Activated naive CD4-positive, alpha-beta T cell treated with anti-CD3 and anti-CD28 coated beads, Interleukin-2, amount 50 U/mL, for 24 hours (primary cell): ENCODE results near the gene IFITM2.
A peak's percentile ranks its signal among the peaks of the same experiment; 100 is the strongest.
"Not testable (repeated sequence)": the region's sequence is repeated elsewhere in the genome, so short reads cannot be mapped to it uniquely, and the experiment has no call there.

Experiments
- H3K27ac Mint-ChIP-seq: one replicate; pipeline ENCODE4 v1.8.0; 2021; ENCODE audit warnings: mild to moderate bottlenecking, mixed read lengths
- H3K27me3 Mint-ChIP-seq: one replicate; pipeline ENCODE4 v1.8.0; 2021; ENCODE audit warnings: mixed read lengths
- H3K36me3 Mint-ChIP-seq: one replicate; pipeline ENCODE4 v1.8.0; 2021; ENCODE audit warnings: mixed read lengths
- H3K4me1 Mint-ChIP-seq: one replicate; pipeline ENCODE4 v1.8.0; 2021; ENCODE audit warnings: mixed read lengths
- H3K4me3 Mint-ChIP-seq: one replicate; pipeline ENCODE4 v1.8.0; 2021; ENCODE audit warnings: mild to moderate bottlenecking, mixed read lengths
- H3K9me3 Mint-ChIP-seq: one replicate; pipeline ENCODE4 v1.8.0; 2021; ENCODE audit warnings: mixed read lengths

IFITM2 gene

DNA sequence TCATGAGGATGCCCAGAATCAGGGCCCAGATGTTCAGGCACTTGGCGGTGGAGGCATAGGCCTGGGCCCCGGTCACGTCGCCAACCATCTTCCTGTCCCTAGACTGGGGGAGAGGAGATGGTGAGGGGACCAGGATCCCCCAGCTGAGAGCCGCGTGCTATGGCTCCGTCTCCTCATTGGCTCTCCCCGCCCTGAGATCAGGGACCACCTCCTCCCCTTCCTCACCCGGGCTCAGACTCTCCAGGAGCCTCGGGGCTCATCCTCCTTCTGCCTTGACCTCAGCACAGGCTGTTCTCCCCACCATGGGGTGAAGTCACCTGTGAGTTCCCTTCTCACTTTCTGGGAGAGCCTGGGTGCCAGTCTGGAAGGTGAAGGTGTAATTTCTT is 12.3 kb downstream of the IFITM2 start:
- not testable (repeated sequence) for H3K36me3 Mint-ChIP-seq, H3K9me3 Mint-ChIP-seq, H3K27me3 Mint-ChIP-seq
- peak overlapping the region; percentile 90 for H3K4me3 Mint-ChIP-seq
- H3K4me1 Mint-ChIP-seq: peaks cover 52% of the 10 kb centered on the region
- peak overlapping the region; percentile 97 for H3K27ac Mint-ChIP-seq

DNA sequence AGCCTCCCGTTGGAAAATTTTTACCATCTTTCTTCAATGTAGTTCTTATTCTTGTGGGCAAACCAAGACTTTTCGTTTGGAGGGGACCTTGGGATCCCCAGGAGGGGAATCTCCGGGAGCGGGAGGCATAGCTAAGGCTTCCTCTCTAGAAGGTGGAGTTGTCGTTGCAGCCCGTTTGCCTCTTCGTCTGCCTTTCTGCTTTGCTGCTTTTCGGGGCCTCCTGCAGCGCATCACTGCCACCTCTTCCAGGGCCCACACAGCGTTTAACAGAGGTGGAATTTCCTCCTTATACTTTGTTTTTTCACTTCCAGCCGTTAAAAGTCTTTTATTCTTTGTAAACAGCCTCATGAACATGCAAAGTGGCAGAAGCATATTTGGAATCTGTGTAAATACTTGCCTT is 16.5 kb downstream of the IFITM2 start:
- Mint-ChIP-seq H3K27ac (peak overlapping the region; percentile 68), H3K36me3 (no peaks in the 10 kb centered on the region), H3K4me3 (peak overlapping the region; percentile 23), H3K4me1 (peaks cover 63% of the 10 kb centered on the region), H3K9me3 (no peaks in the 10 kb centered on the region), H3K27me3 (no peaks in the 10 kb centered on the region)

DNA sequence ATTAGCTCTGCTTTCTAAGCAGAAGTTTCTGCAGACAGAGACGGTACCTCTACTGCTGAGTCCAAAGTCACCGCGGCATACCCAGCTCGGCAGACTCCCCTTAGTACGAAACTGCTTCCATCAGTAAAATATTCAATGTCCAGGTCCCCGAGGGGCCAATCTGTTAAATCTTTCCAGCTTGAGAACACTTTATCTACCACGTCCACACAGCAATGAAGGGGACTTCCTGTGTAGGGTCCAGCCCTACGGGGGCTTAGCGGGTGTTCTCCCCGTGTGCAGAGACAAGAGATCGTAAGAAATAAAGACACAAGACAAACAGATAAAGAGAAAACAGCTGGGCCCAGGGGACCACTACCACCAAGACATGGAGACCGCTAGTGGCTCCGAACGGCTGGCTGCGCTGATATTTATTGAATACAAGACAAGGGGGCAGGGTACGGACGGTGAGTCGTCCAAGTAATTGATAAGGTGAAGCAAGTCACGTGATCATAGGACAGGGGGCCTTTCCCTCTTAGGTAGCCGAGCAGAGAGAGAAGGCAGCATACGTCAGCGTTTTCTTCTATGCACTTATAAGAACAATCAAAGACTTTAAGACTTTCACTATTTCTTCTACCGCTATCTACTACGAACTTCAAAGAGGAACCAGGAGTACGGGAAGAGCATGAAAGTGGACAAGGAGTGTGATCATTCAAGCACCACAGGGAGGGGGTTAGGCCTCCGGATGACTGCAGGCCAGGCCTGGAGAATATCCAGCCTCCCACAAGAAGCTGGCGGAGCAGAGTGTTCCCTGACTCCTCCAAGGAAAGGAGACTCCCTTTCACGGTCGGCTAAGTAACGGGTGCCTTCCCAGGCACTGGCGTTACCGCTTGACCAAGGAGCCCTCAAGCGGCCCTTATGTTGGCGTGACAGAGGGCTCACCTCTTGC is 17.2 kb downstream of the IFITM2 start:
- not testable (repeated sequence) for H3K9me3 Mint-ChIP-seq, H3K36me3 Mint-ChIP-seq, H3K27me3 Mint-ChIP-seq
- Mint-ChIP-seq H3K4me3 (peak overlapping the region; percentile 23), H3K27ac (peak overlapping the region; percentile 68), H3K4me1 (peaks cover 65% of the 10 kb centered on the region)

DNA sequence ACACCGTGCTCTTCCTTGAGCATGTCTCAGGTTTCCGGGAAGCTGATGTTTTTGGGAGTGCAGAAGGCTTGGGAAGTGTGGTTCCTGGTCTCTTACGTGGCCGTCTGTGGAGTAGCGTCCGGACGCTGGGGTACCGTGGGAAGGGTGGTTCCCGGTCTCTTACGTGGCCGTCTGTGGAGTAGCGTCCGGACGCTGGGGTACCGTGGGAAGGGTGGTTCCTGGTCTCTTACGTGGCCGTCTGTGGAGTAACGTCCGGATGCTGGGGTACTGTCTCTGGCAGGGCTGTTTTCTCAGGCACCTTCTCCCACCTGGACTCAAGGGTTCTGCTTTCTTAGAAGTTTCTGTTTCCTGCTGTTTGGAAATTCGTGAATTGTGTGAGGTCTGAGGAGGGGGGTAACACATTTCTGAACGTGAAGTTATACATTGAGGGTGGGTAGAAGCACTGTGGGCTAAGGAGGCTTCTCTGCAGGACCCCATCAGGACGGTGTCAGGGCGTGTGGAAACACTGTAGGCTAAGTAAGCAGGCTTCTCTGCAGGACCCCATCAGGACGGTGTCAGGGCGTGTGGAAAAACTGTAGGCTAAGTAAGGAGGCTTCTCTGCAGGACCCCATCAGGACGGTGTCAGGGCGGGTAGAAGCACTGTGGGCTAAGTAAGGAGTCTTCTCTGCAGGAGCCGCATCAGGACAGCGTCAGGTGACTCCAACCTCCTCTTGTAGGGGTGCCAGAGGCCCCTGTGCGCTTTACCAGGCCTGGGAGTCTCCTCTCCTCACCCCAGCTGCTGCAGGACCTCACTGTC is 18.4 kb downstream of the IFITM2 start:
- peaks cover 66% of the 10 kb centered on the region for H3K4me1 Mint-ChIP-seq
- H3K36me3 Mint-ChIP-seq: no peaks in the 10 kb centered on the region
- no peaks in the 10 kb centered on the region for H3K9me3 Mint-ChIP-seq
- H3K27ac Mint-ChIP-seq: peak overlapping the region; percentile 95
- H3K4me3 Mint-ChIP-seq: peak overlapping the region; percentile 27
- H3K27me3 Mint-ChIP-seq: no peaks in the 10 kb centered on the region

DNA sequence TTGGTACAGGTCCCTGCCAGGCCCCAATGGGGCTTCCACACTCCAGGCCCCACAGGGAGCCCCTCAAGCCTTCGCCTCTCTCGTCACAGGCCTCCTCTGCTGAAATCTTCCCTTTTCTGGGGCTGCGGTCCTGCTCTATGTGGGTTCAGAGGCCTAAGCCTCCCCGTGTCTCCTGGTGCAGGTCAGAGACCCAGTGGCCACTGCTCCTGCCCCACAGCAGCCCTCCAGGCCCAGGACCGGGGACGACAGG is 18.9 kb downstream of the IFITM2 start:
- peak overlapping the region; percentile 39 for H3K4me3 Mint-ChIP-seq
- H3K27ac Mint-ChIP-seq: peak overlapping the region; percentile 95
- no peaks in the 10 kb centered on the region for H3K36me3 Mint-ChIP-seq
- H3K4me1 Mint-ChIP-seq: peaks cover 72% of the 10 kb centered on the region
- H3K9me3 Mint-ChIP-seq: no peaks in the 10 kb centered on the region
- H3K27me3 Mint-ChIP-seq: no peaks in the 10 kb centered on the region

DNA sequence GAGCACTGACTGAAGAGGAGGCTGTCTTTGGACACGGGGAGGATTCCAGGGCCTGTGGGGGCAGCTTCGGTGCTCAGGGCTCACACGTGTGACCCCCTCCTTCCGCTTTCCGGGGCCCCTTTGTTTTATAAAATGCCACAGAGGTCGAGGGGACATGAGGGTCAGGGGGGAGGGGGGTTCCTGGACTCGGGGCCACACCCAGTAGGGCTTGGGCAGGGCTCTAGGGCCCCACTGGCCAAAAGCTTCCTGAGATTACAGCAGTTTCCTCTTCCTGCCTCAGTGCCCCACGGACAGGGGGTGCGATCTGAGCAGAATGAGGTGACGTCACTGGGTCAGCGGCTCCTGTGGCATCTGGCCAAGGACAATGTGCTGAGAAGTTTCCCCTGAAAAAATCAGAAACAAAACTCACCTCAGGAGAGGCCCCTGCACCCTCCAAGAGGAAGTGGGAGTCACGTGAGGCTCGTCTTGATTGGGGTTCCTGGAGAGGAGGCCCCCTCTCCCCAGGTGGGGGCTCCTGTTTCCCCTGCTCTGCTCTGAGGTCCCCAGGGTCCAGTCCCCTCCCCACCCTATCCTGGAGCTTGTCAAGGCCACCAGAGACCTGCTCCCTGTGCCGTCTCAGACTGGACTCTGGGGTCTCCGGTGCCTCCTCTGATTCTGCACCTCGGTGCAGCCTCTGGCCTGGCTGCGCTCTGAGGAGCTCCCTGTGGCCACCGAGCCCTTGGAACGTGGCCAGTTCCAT is 19.4 kb downstream of the IFITM2 start:
- Mint-ChIP-seq H3K36me3 (no peaks in the 10 kb centered on the region), H3K4me1 (peaks cover 77% of the 10 kb centered on the region), H3K9me3 (no peaks in the 10 kb centered on the region), H3K27me3 (no peaks in the 10 kb centered on the region), H3K27ac (peak overlapping the region; percentile 95), H3K4me3 (peak overlapping the region; percentile 68)

DNA sequence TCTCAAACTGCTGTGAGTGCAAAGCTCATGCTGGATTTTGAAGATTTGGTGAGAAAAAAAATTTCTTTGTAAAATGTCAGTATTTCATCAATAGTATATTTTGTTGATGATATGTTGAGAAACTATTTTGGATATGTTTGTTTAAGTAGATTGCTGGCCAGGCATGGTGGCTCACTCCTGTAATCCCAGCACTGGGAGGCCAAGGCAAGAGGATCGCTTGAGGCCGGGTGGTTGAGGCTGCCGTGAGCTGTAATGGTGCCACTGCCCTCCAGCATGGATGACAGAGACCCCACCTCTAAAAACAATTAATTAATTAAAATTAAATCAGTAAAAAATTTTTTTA is 19.9 kb downstream of the IFITM2 start:
- Mint-ChIP-seq H3K9me3 (no peaks in the 10 kb centered on the region), H3K4me1 (peaks cover 78% of the 10 kb centered on the region), H3K4me3 (peak overlapping the region; percentile 68)

DNA sequence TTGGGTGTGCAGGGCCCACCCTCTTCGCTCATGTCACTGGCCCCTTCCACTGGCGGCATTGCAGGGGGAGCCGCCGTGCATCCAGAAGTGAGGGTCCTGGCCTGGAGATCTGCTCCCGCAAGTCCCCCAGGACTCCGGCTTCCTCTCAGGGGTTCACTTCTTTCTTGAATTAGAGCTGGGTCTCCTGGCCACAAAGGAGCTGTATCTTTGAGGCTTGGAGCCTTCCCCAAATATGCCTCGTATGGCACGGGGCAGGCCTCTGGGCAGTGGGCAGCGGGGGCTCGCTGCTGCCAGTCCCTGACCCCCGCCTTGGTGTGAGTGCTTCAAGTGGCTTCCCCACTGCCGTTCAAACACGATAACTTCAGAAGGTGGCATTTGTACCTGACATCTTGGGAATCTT is 20.4 kb downstream of the IFITM2 start:
- Mint-ChIP-seq H3K4me3 (no peak overlapping the region), H3K27ac (peak overlapping the region; percentile 59), H3K4me1 (peaks cover 81% of the 10 kb centered on the region), H3K27me3 (no peaks in the 10 kb centered on the region), H3K36me3 (no peaks in the 10 kb centered on the region), H3K9me3 (no peaks in the 10 kb centered on the region)

More for the DNA sequence above, 19.9 kb downstream of the IFITM2 start:
- H3K36me3 Mint-ChIP-seq: no peaks in the 10 kb centered on the region
- no peaks in the 10 kb centered on the region for H3K27me3 Mint-ChIP-seq
- peak overlapping the region; percentile 88 for H3K27ac Mint-ChIP-seq

DNA sequence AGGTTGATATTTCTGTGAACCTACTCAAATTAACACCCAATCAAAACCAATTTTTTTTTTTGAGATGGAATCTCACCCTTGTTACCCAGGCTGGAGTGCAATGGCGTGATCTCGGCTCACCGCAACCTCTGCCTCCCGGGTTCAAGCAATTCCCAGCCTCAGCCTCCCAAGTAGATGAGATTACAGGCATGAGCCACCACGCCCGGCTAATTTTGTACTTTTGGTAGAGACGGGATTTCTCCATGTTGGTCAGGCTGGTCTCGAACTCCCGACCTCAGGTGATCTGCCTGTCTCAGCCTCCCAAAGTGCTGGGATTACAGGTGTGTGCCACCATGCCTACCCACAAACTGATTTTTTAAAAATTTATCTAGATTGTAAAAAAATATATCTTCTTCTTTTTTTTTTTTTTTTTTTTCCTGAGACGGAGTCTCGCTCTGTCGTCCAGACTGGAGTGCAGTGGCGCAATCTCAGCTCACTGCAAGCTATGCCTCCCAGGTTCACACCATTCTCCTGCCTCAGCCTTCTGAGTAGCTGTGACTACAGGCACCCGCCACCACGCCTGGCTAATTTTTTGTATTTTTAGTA is 21.0 kb downstream of the IFITM2 start:
- H3K27me3 Mint-ChIP-seq, H3K4me3 Mint-ChIP-seq, H3K9me3 Mint-ChIP-seq, H3K36me3 Mint-ChIP-seq: not testable (repeated sequence)
- peaks cover 78% of the 10 kb centered on the region for H3K4me1 Mint-ChIP-seq
- peak overlapping the region; percentile 41 for H3K27ac Mint-ChIP-seq

DNA sequence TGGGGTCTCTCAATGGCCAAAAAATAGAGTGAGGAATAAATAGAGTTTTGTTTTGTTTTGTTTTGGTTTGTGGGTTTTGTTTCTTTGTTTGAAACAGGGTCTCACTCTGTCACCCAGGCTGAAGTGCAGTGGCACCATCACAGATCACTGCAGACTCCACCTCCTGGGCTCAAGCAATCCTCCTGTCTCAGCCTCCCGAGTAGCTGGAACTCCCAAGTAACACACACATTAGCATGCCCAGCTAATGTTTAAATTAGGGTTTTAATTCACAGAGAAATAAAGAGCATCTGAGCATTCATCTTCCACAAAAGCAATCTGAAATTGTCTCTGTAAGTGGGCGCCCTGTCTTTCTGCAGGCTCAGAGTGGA is 22.3 kb downstream of the IFITM2 start:
- H3K4me1 Mint-ChIP-seq: peaks cover 65% of the 10 kb centered on the region
- no peaks in the 10 kb centered on the region for H3K36me3 Mint-ChIP-seq
- peak overlapping the region; percentile 88 for H3K27ac Mint-ChIP-seq
- H3K27me3 Mint-ChIP-seq: no peaks in the 10 kb centered on the region
- no peaks in the 10 kb centered on the region for H3K9me3 Mint-ChIP-seq
- H3K4me3 Mint-ChIP-seq: no peak overlapping the region

DNA sequence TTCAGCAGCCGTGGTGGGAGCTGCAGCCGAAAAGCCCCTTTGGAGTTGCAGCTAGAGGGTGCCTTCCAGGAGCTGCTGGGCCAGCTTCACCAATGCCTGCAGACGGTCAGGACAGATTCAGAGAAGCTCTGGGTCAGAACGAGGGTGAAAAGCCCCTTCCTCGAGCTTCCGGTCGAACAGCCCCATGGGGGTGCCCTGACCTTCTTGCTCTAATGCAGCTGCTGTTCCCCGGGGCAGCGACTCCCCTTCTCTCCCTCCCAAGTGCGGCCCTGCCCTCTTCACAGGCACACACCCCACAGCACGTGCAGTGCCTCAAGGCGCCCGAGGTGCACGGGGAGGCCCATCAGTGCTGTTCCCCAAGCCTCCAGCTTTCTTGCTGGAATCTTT is 22.7 kb downstream of the IFITM2 start:
- no peak overlapping the region for H3K4me3 Mint-ChIP-seq

DNA sequence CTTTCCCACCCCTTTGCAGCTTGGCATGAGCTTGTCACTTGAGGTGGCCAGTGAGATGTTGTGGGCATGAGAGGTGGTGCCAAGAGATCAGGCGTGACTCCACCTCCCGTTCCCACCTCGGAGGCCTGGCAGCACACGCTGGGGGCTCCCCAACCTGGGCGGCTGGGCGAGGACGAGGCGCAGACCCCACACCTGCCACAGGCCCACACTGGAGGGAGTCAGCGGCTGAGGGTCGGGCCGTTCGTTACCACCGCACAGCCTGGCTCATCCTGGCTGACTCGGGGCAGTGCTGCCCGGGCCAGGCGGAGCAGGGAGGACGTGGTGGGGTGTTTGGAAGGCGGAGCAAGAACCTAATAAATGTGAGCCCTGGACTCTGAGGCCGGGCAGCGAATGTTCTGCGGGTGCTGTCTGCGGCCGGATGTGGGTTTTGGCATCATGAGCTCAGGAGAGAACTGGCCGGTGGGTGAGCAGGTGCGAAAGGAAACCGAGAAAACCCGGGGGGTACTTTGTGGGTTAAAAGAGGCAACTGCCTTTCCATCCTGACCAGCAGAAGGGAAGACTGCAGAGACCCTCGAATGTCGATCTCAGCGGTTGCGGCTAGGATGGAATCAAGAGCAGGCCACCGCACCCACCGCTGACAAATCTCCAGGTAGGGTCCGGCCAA is 23.2 kb downstream of the IFITM2 start:
- Mint-ChIP-seq H3K4me3 (peak overlapping the region; percentile 39), H3K27me3 (no peaks in the 10 kb centered on the region), H3K36me3 (no peaks in the 10 kb centered on the region), H3K27ac (peak overlapping the region; percentile 59), H3K9me3 (no peaks in the 10 kb centered on the region), H3K4me1 (peaks cover 62% of the 10 kb centered on the region)

More for the DNA sequence above, 22.7 kb downstream of the IFITM2 start:
- Mint-ChIP-seq H3K9me3 (no peaks in the 10 kb centered on the region), H3K4me1 (peaks cover 62% of the 10 kb centered on the region), H3K36me3 (no peaks in the 10 kb centered on the region), H3K27ac (peak overlapping the region; percentile 88), H3K27me3 (no peaks in the 10 kb centered on the region)

DNA sequence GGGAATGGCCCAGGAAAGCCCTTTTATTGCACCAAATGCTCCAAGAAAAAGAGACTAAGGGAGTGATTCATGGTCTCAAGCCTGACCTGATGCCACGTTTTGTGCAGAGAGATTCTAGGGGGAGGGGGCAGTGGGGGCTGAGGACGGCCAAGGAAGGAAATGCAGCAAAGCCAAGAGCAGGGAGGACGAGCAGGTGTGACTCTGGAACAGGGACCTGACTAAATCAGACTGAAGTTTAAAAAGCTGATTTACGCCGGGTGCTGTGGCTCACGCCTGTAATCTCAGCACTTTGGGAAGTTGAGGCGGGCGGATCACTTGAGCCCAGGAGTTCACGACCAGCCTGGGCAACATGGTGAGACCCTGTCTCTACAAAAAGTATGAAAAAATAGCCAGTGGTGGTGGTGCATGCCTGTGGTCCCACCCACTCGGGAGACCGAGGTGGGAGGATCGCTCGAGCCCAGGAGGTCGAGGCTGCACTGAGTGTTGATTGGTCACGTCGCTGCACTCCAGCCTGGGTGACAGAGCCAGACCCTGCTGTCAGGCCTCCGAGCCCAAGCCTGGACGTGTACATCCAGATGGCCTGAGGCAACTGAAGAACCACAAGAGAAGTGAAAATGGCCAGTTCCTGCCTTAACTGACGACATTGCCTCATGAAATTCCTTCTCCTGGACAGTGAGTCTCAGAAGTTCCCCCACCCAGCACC is 23.9 kb downstream of the IFITM2 start:
- Mint-ChIP-seq H3K27ac (peak overlapping the region; percentile 59), H3K27me3 (no peaks in the 10 kb centered on the region), H3K36me3 (no peaks in the 10 kb centered on the region), H3K4me3 (peak overlapping the region; percentile 39), H3K4me1 (peaks cover 62% of the 10 kb centered on the region), H3K9me3 (no peaks in the 10 kb centered on the region)

DNA sequence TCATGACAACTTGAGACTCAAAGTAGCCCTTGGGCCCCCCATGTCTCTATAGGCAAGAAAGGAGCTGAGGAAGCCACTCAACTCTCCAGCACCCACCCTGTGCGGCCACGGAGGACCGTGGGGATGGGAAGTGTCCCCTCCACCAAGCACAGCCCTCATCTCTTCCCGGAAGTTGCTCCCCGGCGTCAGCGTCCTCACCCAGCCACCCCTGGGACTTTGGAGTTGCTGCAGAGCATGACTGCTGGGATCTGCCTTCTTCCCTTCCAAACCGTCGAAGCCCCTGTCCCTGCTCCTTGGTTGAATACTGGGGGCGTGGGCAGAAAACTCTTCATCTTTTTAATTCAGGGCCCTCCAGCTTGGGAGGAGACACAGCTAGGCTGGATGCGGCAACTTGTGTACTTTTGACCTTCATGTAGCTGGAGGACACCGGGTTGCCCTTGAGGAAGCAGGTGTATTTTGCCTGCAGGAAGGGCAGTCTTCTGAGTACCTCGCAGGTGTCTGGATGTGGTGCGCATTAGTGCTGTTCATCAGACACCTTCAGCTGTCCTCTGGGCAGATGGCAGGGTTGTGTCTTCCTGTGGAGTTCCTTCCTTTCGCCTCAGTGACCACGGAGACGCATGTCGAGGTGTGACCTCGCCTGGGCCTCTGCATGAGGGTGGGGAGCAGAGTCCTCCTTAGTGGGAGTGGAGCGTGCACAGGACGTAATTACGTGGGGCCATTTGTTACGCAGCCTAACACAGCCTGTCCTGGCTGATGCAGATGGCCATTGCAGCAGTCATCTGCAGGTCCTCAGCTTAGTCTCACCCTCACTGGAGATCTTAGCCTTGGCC is 25.2 kb downstream of the IFITM2 start:
- no peak overlapping the region for H3K27ac Mint-ChIP-seq
- H3K9me3 Mint-ChIP-seq: no peaks in the 10 kb centered on the region
- no peaks in the 10 kb centered on the region for H3K27me3 Mint-ChIP-seq
- peaks cover 60% of the 10 kb centered on the region for H3K4me1 Mint-ChIP-seq
- no peaks in the 10 kb centered on the region for H3K36me3 Mint-ChIP-seq
- H3K4me3 Mint-ChIP-seq: no peak overlapping the region
